Measurements from ENCODE around the gene PLEKHG4. TPM values are rescaled to one million over a fixed set of nuclear protein-coding genes. Genes with fewer than 3 reads are reported as not detected.

PLEKHG4 gene
- total and polyA plus RNA-seq, 9 of the 15 experiments (the other 6 are each of a cell fraction or from before 2014, with no cell fraction given) = 3.7 to 36.8 (median 17.9) TPM

- TF ChIP-seq CTCFL (IDR thresholded peaks at IDR 0.05; ENCODE audit: borderline replicate concordance, insufficient read depth, low read depth, low read length, poor library complexity, severe bottlenecking) = peak; percentile 58
- TF ChIP-seq HNRNPK (IDR thresholded peaks at IDR 0.05; ENCODE audit: low read depth, low read length, poor library complexity, severe bottlenecking) = no peak
- TF ChIP-seq EGR1 (conservative IDR thresholded peaks at IDR 0.05) = peak; percentile 72
- TF ChIP-seq THAP7 (CRISPR knock-in tag; IDR thresholded peaks at IDR 0.05) = no peak
- no peak for TF ChIP-seq CXXC5 (CRISPR knock-in tag; IDR thresholded peaks at IDR 0.05)
- no peak for TF ChIP-seq CHD7 (IDR thresholded peaks at IDR 0.05; ENCODE audit: low read depth, low read length)
- TF ChIP-seq ZC3H11A (IDR thresholded peaks at IDR 0.05; ENCODE audit: low read depth, low read length) = no peak
- TF ChIP-seq GTF2B (IDR thresholded peaks at IDR 0.05; ENCODE audit: extremely low read depth, insufficient read length) = no peak
- no peak for TF ChIP-seq EHMT2 (IDR thresholded peaks at IDR 0.05)
- TF ChIP-seq NRF1 (conservative IDR thresholded peaks at IDR 0.05 in 1 of 2, IDR thresholded peaks at IDR 0.05 in 1 of 2) = peak in 1 of 2 experiments; percentile 14; a peak in 1 of 4 replicates
- TF ChIP-seq CHD2 (IDR thresholded peaks at IDR 0.05; ENCODE audit: low read depth, low read length) = no peak
These were observed 34.7 kb upstream of the PLEKHG4 start (continued) for GRCh38 chr16:67244387-67245185.
